Esophagus muscularis mucosa (tissue), 4 donors: ENCODE data around the gene PRKCD. TPM values are rescaled to one million over a fixed set of nuclear protein-coding genes. Genes with fewer than 3 reads are reported as not detected.
A peak's percentile ranks its signal among the peaks of the same experiment; 100 is the strongest.

Source experiments
- DNase-seq: peaks from one replicate; pipeline ENCODE4 v3.0.0-alpha.2; 2017; ENCODE audit errors: extremely low spot score
- H3K27ac ChIP-seq, 4 donors: fragments of 200-600 bp; sonication (generic); replicated peaks in 1 of 4; 1 replicate in 3 of 4; 2 replicates in 1 of 4; pipeline ENCODE4 v1.5.1; 2016 to 2019; ENCODE audit warnings: mild to moderate bottlenecking in 1 of 4
- H3K27me3 ChIP-seq, 4 donors: fragments of 200-600 bp; sonication (generic); one replicate each; pipeline versions ENCODE4 v1.5.1 to v1.6.0; 2016 to 2019
- H3K36me3 ChIP-seq, 4 donors: fragments of 200-600 bp; sonication (generic); one replicate each; pipeline ENCODE4 v1.5.1; 2016 to 2019
- H3K4me1 ChIP-seq, 4 donors: fragments of 200-600 bp; sonication (generic); one replicate each; pipeline ENCODE4 v1.5.1; 2016 to 2019
- H3K4me3 ChIP-seq, 4 donors: fragments of 200-600 bp; sonication (generic); 1 replicate in 2 of 4; 2 replicates in 2 of 4; pipeline ENCODE4 v1.5.1; 2016 to 2019; ENCODE audit warnings: mild to moderate bottlenecking in 4 of 4, moderate library complexity in 1 of 4
- H3K9me3 ChIP-seq, 4 donors: fragments of 200-600 bp; sonication (generic); 1 replicate in 3 of 4; 2 replicates in 1 of 4; pipeline ENCODE4 v1.5.1; 2016 to 2019
- CTCF ChIP-seq, 3 experiments: fragments of 200-600 bp in 2 of 3; fragments of 450-650 bp in 1 of 3; sonication (generic) in 2 of 3; IDR thresholded peaks; one replicate each; pipeline ENCODE4 v1.5.1; 2017 to 2019; ENCODE audit warnings: antibody characterized with exemption in 3 of 3, mild to moderate bottlenecking in 2 of 3, moderate library complexity in 1 of 3
- EP300 ChIP-seq: sonication (generic); formaldehyde crosslinking; IDR thresholded peaks from one replicate; pipeline ENCODE4 v1.6.1; 2017; ENCODE audit warnings: antibody characterized with exemption
- POLR2A ChIP-seq: fragments of 450-650 bp; IDR thresholded peaks from one replicate; pipeline ENCODE4 v1.6.1; 2017; ENCODE audit warnings: antibody characterized with exemption, moderate library complexity, mild to moderate bottlenecking, low read depth
- POLR2AphosphoS5 ChIP-seq, 2 donors: sonication (generic); formaldehyde crosslinking; IDR thresholded peaks; one replicate each; pipeline ENCODE4 v1.6.1; 2017; ENCODE audit warnings: antibody characterized with exemption in 2 of 2
- WGBS: methylation state at CpG from one replicate; pipeline ENCODE4 v1.1.5; 2018; 5-methylcytosine and 5-hydroxymethylcytosine counted together
- intact Hi-C: fragments of 100-400 bp; cut with DNase I; formaldehyde crosslinking; loops from one replicate; pipeline ENCODE4 v1.15.1; 2023
- total RNA-seq, 4 donors: library from RNA; depleted of rRNA; stranded (reverse); fragments of >200 nt; gene quantifications; one replicate each; pipeline versions ENCODE4 v1.1.0 to v1.2.1, GENCODE V29; 2016

PRKCD gene
- total RNA-seq, 4 donors from 2014 or later = 7.0 to 16.7 (median 12.4) TPM

GRCh38 chr3:53114412-53115074 lies 46.5 kb upstream of the PRKCD start:
- peaks cover 9 to 35% (median 30%) of the 10 kb centered on the region in 4 donors for H3K4me1 ChIP-seq
- DNase-seq = no peak
- no peaks in the 10 kb centered on the region for H3K9me3 ChIP-seq
- no peaks in the 10 kb centered on the region for H3K27me3 ChIP-seq
- intact Hi-C loops = loop anchor here (1.0 kb wide), 1 partner anchor 81 kb away; no protein-coding TSS in a partner anchor
- 78% methylated on average over 5 of the region's 5 CpGs for WGBS
- TF ChIP-seq POLR2AphosphoS5 (IDR thresholded peaks at IDR 0.05) (no peak), CTCF (IDR thresholded peaks at IDR 0.05) (no peak), POLR2A (no peak), EP300 (no peak)
- H3K27ac ChIP-seq = peak overlapping the region in 3 of 4 donors; percentile 41 to 75 (median 73)
- H3K4me3 ChIP-seq = no peak overlapping the region
- H3K36me3 ChIP-seq = peaks cover 18 to 63% (median 49%) of the 10 kb centered on the region in 4 donors

DNA sequence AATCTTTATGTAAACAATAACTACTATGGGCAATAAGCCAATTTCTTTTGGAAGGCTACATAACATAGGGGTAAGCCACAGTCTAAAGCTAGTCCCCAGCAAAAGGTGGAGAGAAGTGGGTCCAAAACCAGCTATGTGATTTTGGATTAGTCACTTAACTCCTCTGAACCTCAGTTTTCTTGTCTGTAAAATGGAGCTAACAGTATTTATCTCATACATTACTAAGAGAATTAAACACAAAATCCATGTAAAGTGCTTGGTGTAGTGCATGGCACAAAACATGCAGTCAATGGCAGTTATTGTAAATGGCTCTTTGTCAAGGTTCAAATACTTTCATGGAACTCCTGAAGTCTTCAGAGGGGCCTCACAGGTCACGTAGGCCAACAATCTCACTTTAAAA lies 44.1 kb upstream of the PRKCD start:
- peaks cover 41 to 76% (median 59%) of the 10 kb centered on the region in 4 donors for H3K36me3 ChIP-seq
- WGBS = 100% methylated on average over 1 of the region's 1 CpG

DNA sequence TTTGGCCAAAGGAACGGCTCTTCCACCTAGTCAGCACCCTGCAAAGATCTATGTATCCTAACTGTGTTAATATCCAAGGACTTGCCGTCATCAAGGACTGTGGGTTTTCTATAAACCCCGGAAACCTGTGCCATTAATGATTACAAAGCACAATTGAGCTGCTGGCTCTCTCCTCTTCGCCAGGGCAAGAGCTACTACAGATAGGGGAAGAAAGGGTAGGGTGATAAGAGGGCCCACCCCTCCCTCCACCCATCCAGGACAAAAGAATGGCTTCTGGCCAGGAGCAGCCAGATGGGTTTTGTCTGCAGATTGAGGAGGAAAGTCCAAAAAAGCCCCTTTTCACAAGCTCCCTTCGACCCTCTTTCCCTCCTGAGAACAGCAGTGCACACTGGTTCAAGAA lies 40.7 kb upstream of the PRKCD start:
- peaks cover 71 to 100% (median 89%) of the 10 kb centered on the region in 4 donors for H3K36me3 ChIP-seq
- H3K9me3 ChIP-seq = no peaks in the 10 kb centered on the region
- WGBS = 68% methylated on average over 5 of the region's 5 CpGs
- H3K27ac ChIP-seq = no peak overlapping the region
- intact Hi-C loops = no loop called here
- TF ChIP-seq POLR2A (no peak), POLR2AphosphoS5 (IDR thresholded peaks at IDR 0.05) (no peak), CTCF (IDR thresholded peaks at IDR 0.05) (no peak), EP300 (no peak)
- no peaks in the 10 kb centered on the region for H3K27me3 ChIP-seq
- peaks cover 0 to 2% (median 0%) of the 10 kb centered on the region in 4 donors for H3K4me1 ChIP-seq
- H3K4me3 ChIP-seq = no peak overlapping the region
- no peak for DNase-seq

More for the DNA sequence above, 44.1 kb upstream of the PRKCD start:
- Histone ChIP-seq H3K27me3 (no peaks in the 10 kb centered on the region), H3K27ac (no peak overlapping the region), H3K9me3 (no peaks in the 10 kb centered on the region), H3K4me3 (no peak overlapping the region), H3K4me1 (peaks cover 12 to 21% (median 17%) of the 10 kb centered on the region in 4 donors)
- DNase-seq = no peak
- intact Hi-C loops = no loop called here
- TF ChIP-seq EP300 = no peak
- no peak for TF ChIP-seq POLR2A
- no peak for TF ChIP-seq POLR2AphosphoS5 (IDR thresholded peaks at IDR 0.05)
- no peak for TF ChIP-seq CTCF (IDR thresholded peaks at IDR 0.05)

GRCh38 chr3:53122255-53122932 lies 38.6 kb upstream of the PRKCD start:
- Histone ChIP-seq H3K36me3 (peaks cover 72 to 87% (median 81%) of the 10 kb centered on the region in 4 donors), H3K27ac (no peak overlapping the region), H3K9me3 (no peaks in the 10 kb centered on the region), H3K27me3 (no peaks in the 10 kb centered on the region), H3K4me3 (no peak overlapping the region), H3K4me1 (peaks cover 0 to 2% (median 0%) of the 10 kb centered on the region in 4 donors)
- WGBS = 93% methylated on average over 4 of the region's 4 CpGs
- TF ChIP-seq POLR2A (no peak), CTCF (IDR thresholded peaks at IDR 0.05) (no peak), POLR2AphosphoS5 (IDR thresholded peaks at IDR 0.05) (no peak), EP300 (no peak)
- intact Hi-C loops = no loop called here
- no peak for DNase-seq
